ENCODE results near the gene IQGAP1.
"Not testable (repeated sequence)": the region's sequence is repeated elsewhere in the genome, so short reads cannot be mapped to it uniquely, and the experiment has no call there.

The IQGAP1 gene

DNA sequence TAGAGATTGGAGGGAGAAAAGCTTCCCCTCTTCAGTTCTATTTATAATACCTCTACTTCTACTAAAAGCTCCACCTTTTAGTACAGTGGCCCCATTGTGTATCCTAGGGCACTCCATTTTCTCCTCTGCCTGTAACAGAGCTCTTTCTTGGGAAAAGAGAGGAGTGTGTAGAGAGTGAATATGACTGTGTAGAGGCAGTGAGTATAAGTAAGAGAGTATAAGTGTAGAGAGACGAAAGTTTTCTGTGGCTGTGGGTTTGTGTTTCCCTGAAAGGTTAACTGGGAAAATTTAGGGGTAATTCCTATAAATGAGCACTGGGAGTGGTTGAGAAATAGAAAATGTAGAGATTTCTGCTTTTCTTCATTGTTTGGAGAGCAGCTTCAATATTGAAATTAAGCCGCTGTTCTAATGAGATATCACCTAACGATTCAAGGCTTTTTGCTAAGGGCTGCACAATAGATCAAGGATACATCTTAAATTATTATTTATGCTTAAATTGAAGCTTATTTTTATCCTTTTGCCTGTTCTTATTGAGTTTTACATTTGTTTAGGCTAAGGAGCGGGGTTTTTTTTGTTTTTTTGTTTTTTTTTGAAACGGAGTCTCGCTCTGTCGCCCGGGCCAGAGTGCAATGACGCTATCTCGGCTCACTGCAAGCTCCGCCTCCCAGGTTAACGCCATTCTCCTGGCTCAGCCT is 6.9 kb downstream of the IQGAP1 start:
- no peak for ATAC-seq
- H3K27me3 Mint-ChIP-seq = no peaks in the 10 kb centered on the region
- peaks cover 51% of the 10 kb centered on the region for H3K36me3 Mint-ChIP-seq
- peak overlapping the region; percentile 31 for H3K27ac Mint-ChIP-seq
- H3K9me3 Mint-ChIP-seq = no peaks in the 10 kb centered on the region
- H3K4me1 Mint-ChIP-seq = peaks cover 77% of the 10 kb centered on the region
- H3K4me3 Mint-ChIP-seq = no peak overlapping the region

- ATAC-seq = no peak
- H3K4me3 Mint-ChIP-seq = no peak overlapping the region
- H3K27ac Mint-ChIP-seq = no peak overlapping the region
- peaks cover 39% of the 10 kb centered on the region for H3K36me3 Mint-ChIP-seq
- H3K9me3 Mint-ChIP-seq = no peaks in the 10 kb centered on the region
- H3K27me3 Mint-ChIP-seq = no peaks in the 10 kb centered on the region
- peaks cover 77% of the 10 kb centered on the region for H3K4me1 Mint-ChIP-seq
Observed at GRCh38 chr15:90396321-90396720, 8.3 kb downstream of the IQGAP1 start.

DNA sequence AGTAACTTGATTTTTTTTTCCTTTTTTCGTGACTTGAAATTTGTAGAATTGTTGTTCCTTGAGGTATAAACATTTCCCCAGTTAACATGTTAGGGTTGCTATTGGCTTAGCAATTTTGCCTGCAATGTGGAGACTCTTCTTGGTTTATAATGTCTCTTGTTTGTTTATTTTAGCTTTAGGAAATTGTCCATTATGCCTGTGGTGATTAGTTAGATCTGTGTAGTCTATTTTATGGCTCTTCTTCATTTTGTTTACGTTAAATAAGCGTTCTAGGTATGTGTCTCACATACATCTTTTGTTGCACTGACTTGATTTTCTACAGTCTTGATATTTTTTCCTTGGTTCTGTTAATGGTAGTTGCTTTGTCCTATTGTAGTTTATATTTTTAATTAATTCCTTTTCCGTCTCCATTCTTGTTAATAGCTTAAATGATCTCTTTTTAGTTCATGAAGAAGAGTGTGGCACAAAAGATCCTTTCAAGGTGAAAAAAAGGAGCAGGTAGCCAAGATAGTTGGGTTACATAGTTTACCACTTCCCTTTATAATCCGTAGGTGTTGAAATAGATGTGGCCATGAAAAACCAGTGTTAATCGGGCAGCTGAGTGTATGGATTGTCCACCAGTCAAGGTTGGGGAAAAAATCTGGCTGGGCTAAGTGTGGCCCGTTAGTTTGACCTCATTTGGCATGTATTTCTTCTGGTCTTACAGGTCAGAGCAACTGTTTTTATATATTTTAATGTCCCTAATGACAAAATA is 12.1 kb downstream of the IQGAP1 start:
- peaks cover 72% of the 10 kb centered on the region for H3K4me1 Mint-ChIP-seq
- no peak for ATAC-seq
- H3K27ac Mint-ChIP-seq = peak overlapping the region; percentile 86
- H3K9me3 Mint-ChIP-seq = no peaks in the 10 kb centered on the region
- H3K36me3 Mint-ChIP-seq = peaks cover 29% of the 10 kb centered on the region
- no peaks in the 10 kb centered on the region for H3K27me3 Mint-ChIP-seq
- H3K4me3 Mint-ChIP-seq = no peak overlapping the region

GRCh38 chr15:90400759-90401314 is 12.8 kb downstream of the IQGAP1 start:
- H3K4me1 Mint-ChIP-seq = peaks cover 71% of the 10 kb centered on the region

DNA sequence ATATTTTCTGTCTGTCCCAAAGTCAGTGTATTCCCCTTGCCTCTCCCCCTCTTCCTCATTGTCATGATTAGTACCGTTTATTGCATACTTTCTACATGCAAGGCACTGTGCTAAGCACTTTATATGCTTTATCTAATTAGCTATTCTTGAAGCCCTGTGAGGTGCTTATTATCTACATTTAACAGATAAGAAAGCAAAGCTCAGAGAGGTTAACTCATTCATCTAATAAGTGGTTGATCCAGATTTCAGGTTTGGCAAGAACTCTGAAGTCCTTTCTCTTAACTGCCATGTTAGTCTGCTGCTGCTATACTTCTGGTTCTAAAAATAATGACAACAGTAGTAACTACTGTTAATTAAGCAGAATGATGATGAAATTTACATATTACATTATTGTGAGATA is 13.5 kb downstream of the IQGAP1 start:
- H3K4me3 Mint-ChIP-seq = no peak overlapping the region
- H3K4me1 Mint-ChIP-seq = peaks cover 71% of the 10 kb centered on the region
- H3K27me3 Mint-ChIP-seq = no peaks in the 10 kb centered on the region
- no peak for ATAC-seq
- H3K36me3 Mint-ChIP-seq = peaks cover 22% of the 10 kb centered on the region
- H3K27ac Mint-ChIP-seq = peak overlapping the region; percentile 86
- H3K9me3 Mint-ChIP-seq = no peaks in the 10 kb centered on the region

More at GRCh38 chr15:90400759-90401314, 12.8 kb downstream of the IQGAP1 start:
- peak overlapping the region; percentile 86 for H3K27ac Mint-ChIP-seq
- H3K36me3 Mint-ChIP-seq = peaks cover 23% of the 10 kb centered on the region
- H3K9me3 Mint-ChIP-seq = no peaks in the 10 kb centered on the region
- peak; percentile 97 for ATAC-seq
- H3K27me3 Mint-ChIP-seq = no peaks in the 10 kb centered on the region
- H3K4me3 Mint-ChIP-seq = peak overlapping the region; percentile 51

- no peaks in the 10 kb centered on the region for H3K9me3 Mint-ChIP-seq
- H3K27me3 Mint-ChIP-seq = no peaks in the 10 kb centered on the region
- H3K4me1 Mint-ChIP-seq = peaks cover 73% of the 10 kb centered on the region
- H3K36me3 Mint-ChIP-seq = peaks cover 30% of the 10 kb centered on the region
- no peak for ATAC-seq
- no peak overlapping the region for H3K4me3 Mint-ChIP-seq
- H3K27ac Mint-ChIP-seq = peak overlapping the region; percentile 86
Observed at GRCh38 chr15:90402223-90402622, 14.2 kb downstream of the IQGAP1 start.

DNA sequence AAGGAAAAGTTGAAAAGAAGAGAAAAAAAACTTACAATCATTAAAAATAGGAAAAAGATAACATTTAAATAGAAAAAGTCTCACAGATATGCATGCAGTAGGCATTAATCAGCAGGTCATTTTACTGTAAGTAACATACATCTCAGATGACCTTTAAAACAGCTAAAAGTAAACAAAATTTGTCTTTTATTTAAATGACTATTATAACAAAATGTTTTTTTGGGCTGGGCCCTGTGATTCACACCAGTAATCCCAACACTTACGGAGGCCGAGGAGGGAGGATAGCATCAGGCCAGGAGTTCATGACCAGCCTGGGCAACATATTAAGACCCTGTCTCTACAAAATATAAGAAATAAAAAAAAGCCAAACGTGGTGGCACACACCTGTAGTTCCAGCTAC is 14.7 kb downstream of the IQGAP1 start:
- no peaks in the 10 kb centered on the region for H3K9me3 Mint-ChIP-seq
- H3K4me3 Mint-ChIP-seq = no peak overlapping the region
- no peaks in the 10 kb centered on the region for H3K27me3 Mint-ChIP-seq
- peak overlapping the region; percentile 86 for H3K27ac Mint-ChIP-seq
- H3K36me3 Mint-ChIP-seq = peaks cover 31% of the 10 kb centered on the region
- ATAC-seq = no peak
- H3K4me1 Mint-ChIP-seq = peaks cover 78% of the 10 kb centered on the region

DNA sequence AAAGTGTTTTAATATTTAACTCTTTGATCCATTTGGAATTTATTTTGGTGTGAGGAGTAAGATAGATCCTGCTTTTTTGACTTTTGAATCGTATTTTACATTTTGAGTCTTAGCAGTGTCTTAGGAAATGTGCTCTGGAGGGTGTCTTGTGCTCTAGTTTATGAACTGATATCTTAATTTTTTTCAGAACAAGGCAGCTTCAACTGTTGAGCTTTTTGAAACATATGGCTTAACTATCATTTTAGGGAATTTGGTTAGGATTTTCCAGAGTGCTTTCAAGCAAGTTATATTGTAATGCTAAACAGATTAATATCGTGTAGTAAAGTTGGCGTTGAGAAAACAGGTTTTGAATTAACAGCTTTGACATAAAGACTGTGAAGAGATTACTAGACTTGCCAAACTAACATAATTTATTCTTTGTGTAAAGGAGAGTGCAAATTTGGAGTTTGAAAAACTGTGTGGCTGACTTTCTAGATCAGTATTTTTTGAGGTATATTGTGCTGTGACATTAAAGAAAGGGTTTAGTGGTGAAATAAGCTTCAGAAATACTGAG is 17.1 kb downstream of the IQGAP1 start:
- Mint-ChIP-seq H3K4me3 (no peak overlapping the region), H3K27ac (no peak overlapping the region), H3K36me3 (peaks cover 53% of the 10 kb centered on the region), H3K9me3 (peaks cover 3% of the 10 kb centered on the region), H3K27me3 (no peaks in the 10 kb centered on the region), H3K4me1 (peaks cover 88% of the 10 kb centered on the region)
- no peak for ATAC-seq

DNA sequence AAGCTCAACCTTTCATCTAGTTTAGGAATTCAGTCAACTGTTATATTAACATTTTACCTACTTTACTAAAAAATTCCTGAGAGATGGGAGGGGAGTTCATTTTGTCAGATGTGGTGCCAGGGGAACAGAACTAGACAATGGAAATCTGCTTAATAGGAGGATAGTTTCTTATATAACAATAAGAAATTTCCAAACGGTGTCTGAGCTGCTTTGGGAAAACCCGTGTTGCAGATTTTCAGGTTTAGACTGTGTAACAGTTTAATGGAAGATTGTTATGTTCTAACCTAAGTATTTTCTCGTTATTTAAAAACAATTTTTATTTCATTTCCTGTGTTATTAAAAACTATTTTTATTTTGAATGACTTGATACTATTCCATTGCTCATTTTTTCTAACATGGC is 19.3 kb downstream of the IQGAP1 start:
- no peaks in the 10 kb centered on the region for H3K27me3 Mint-ChIP-seq

GRCh38 chr15:90407871-90408317 is 19.9 kb downstream of the IQGAP1 start:
- peaks cover 81% of the 10 kb centered on the region for H3K4me1 Mint-ChIP-seq
- H3K9me3 Mint-ChIP-seq = peaks cover 3% of the 10 kb centered on the region
- peak overlapping the region; percentile 31 for H3K27ac Mint-ChIP-seq
- no peaks in the 10 kb centered on the region for H3K27me3 Mint-ChIP-seq
- no peak overlapping the region for H3K4me3 Mint-ChIP-seq
- H3K36me3 Mint-ChIP-seq = peaks cover 63% of the 10 kb centered on the region
- peak; percentile 67 for ATAC-seq

More for the DNA sequence above, 19.3 kb downstream of the IQGAP1 start:
- no peak for ATAC-seq
- Mint-ChIP-seq H3K4me3 (no peak overlapping the region), H3K27ac (no peak overlapping the region), H3K4me1 (peaks cover 81% of the 10 kb centered on the region), H3K36me3 (peaks cover 60% of the 10 kb centered on the region), H3K9me3 (peaks cover 3% of the 10 kb centered on the region)

GRCh38 chr15:90408657-90409056 is 20.6 kb downstream of the IQGAP1 start:
- ATAC-seq = no peak
- peaks cover 87% of the 10 kb centered on the region for H3K4me1 Mint-ChIP-seq
- H3K4me3 Mint-ChIP-seq = no peak overlapping the region
- H3K27ac Mint-ChIP-seq = no peak overlapping the region
- H3K27me3 Mint-ChIP-seq = no peaks in the 10 kb centered on the region
- peaks cover 3% of the 10 kb centered on the region for H3K9me3 Mint-ChIP-seq
- peaks cover 61% of the 10 kb centered on the region for H3K36me3 Mint-ChIP-seq

DNA sequence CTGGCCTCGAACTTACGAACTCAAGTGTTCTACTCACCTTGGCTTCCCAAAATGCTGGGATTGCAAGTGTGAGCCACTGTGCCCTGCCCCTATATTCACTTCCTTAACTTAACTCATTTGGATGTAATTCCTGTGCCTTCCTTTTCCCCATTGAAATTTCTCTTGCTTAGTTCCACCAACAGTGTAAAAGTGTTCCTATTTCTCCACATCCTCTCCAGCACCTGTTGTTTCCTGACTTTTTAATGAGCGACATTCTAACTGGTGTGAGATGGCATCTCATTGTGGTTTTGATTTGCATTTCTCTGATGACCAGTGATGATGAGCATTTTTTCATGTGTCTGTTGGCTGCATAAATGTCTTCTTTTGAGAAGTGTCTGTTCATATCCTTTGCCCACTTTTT is 21.5 kb downstream of the IQGAP1 start:
- not testable (repeated sequence) for ATAC-seq, H3K9me3 Mint-ChIP-seq

GRCh38 chr15:90410316-90410715 is 22.3 kb downstream of the IQGAP1 start:
- H3K9me3 Mint-ChIP-seq, H3K27ac Mint-ChIP-seq, ATAC-seq, H3K27me3 Mint-ChIP-seq, H3K4me3 Mint-ChIP-seq: not testable (repeated sequence)
- peaks cover 83% of the 10 kb centered on the region for H3K4me1 Mint-ChIP-seq
- peaks cover 59% of the 10 kb centered on the region for H3K36me3 Mint-ChIP-seq

More for the DNA sequence above, 21.5 kb downstream of the IQGAP1 start:
- not testable (repeated sequence) for H3K27ac Mint-ChIP-seq, H3K27me3 Mint-ChIP-seq, H3K4me3 Mint-ChIP-seq
- Mint-ChIP-seq H3K4me1 (peaks cover 87% of the 10 kb centered on the region), H3K36me3 (peaks cover 57% of the 10 kb centered on the region)

- Mint-ChIP-seq H3K36me3 (peaks cover 63% of the 10 kb centered on the region), H3K27me3 (no peaks in the 10 kb centered on the region), H3K27ac (peak overlapping the region; percentile 59), H3K4me1 (peaks cover 82% of the 10 kb centered on the region), H3K4me3 (no peak overlapping the region), H3K9me3 (peaks cover 6% of the 10 kb centered on the region)
- ATAC-seq = no peak
Observed at GRCh38 chr15:90411176-90411575, 23.1 kb downstream of the IQGAP1 start.

All from stimulated activated memory B cell treated with anti-CD40 and anti-IgM and Interleukin-4, amounts not matched to agents 10 μg/mL and 1 μg/mL and 100 μg/mL, for 72 hours (primary cell).